HG03565 (cell line): Measurements from ENCODE around the gene CIB4.

Experiments used
- ATAC-seq: cut with Tn5 transposase; IDR thresholded peaks from one replicate; pipeline ENCODE4 v1.9.1; 2021; ENCODE audit warnings: mild to moderate bottlenecking, moderate library complexity; ENCODE audit not compliant: unreplicated experiment

Gene CIB4

GRCh38 chr2:26626606-26627005, 14.6 kb downstream of the CIB4 start:
- no peak for ATAC-seq

GRCh38 chr2:26623541-26624495, 17.3 kb downstream of the CIB4 start:
- ATAC-seq: no peak

- no peak for ATAC-seq
Measured at GRCh38 chr2:26621469-26622199, 19.5 kb downstream of the CIB4 start.

GRCh38 chr2:26620031-26620605, 21.0 kb downstream of the CIB4 start:
- ATAC-seq: no peak

- ATAC-seq: no peak
Measured at GRCh38 chr2:26619521-26619951, 21.6 kb downstream of the CIB4 start.

- no peak for ATAC-seq
Measured at GRCh38 chr2:26619096-26619495, 22.1 kb downstream of the CIB4 start.

- ATAC-seq: no peak
Measured at GRCh38 chr2:26618611-26619010, 22.6 kb downstream of the CIB4 start.

- ATAC-seq: no peak
Measured at GRCh38 chr2:26617588-26618083, 23.5 kb downstream of the CIB4 start.

GRCh38 chr2:26616706-26617587, 24.2 kb downstream of the CIB4 start:
- no peak for ATAC-seq

- no peak for ATAC-seq
Measured at GRCh38 chr2:26615860-26616705, 25.1 kb downstream of the CIB4 start.

- ATAC-seq: no peak
Measured at GRCh38 chr2:26615336-26615859, 25.8 kb downstream of the CIB4 start.

GRCh38 chr2:26614216-26615138, 26.7 kb downstream of the CIB4 start:
- no peak for ATAC-seq

GRCh38 chr2:26613241-26614215, 27.6 kb downstream of the CIB4 start:
- no peak for ATAC-seq

GRCh38 chr2:26612522-26613240, 28.5 kb downstream of the CIB4 start:
- ATAC-seq: no peak

GRCh38 chr2:26612034-26612433, 29.1 kb downstream of the CIB4 start:
- no peak for ATAC-seq
